Neural cell (in vitro differentiated cells): ENCODE measurements around the gene FYB1. TPM values are rescaled to one million over a fixed set of nuclear protein-coding genes. Genes with fewer than 3 reads are reported as not detected.

Experiments used
- H2AFZ ChIP-seq: fragments of 200-600, 300-800 bp; sonication (generic), shearing (Covaris generic); 2 replicates; pipeline ENCODE4 v1.6.0; 2014; ENCODE audit warnings: low read depth, mild to moderate bottlenecking, antibody characterized with exemption, low read length, moderate library complexity
- H3F3A ChIP-seq: fragments of 200-600 bp; shearing (Covaris generic); 2 replicates; pipeline ENCODE4 v1.6.1; 2016; ENCODE audit warnings: mild to moderate bottlenecking, moderate library complexity, mixed read lengths, antibody characterized with exemption, low read length; ENCODE audit not compliant: insufficient read depth, poor library complexity, severe bottlenecking
- H3K27ac ChIP-seq: fragments of 200-600, 300-800 bp; sonication (generic), shearing (Covaris generic); 2 replicates; pipeline ENCODE4 v1.5.1; 2014; ENCODE audit warnings: mild to moderate bottlenecking, low read length, moderate library complexity
- H3K27me3 ChIP-seq: fragments of 300-800, 200-600 bp; sonication (generic), shearing (Covaris generic); 2 replicates; pipeline ENCODE4 v1.6.0; 2014; ENCODE audit warnings: mild to moderate bottlenecking, low read depth, low read length, moderate library complexity; ENCODE audit not compliant: insufficient read depth
- H3K36me3 ChIP-seq: fragments of 300-800, 200-600 bp; sonication (generic), shearing (Covaris generic); 2 replicates; pipeline ENCODE4 v1.5.1; 2014; ENCODE audit warnings: mild to moderate bottlenecking, antibody characterized with exemption, low read length, moderate library complexity; ENCODE audit not compliant: insufficient read depth
- H3K4me2 ChIP-seq: fragments of 300-800, 200-600 bp; sonication (generic), shearing (Covaris generic); 2 replicates; pipeline ENCODE4 v1.6.0; 2014; ENCODE audit warnings: mild to moderate bottlenecking, low read length
- H3K4me3 ChIP-seq: fragments of 300-800, 200-600 bp; sonication (generic), shearing (Covaris generic); 2 replicates; pipeline ENCODE4 v1.5.1; 2014; ENCODE audit warnings: mild to moderate bottlenecking, low read length, moderate library complexity
- H3K79me2 ChIP-seq: fragments of 200-600 bp; shearing (Covaris generic); replicated peaks from 2 replicates; pipeline ENCODE4 v1.6.0; 2014; ENCODE audit warnings: mild to moderate bottlenecking, low read length, moderate library complexity; ENCODE audit not compliant: insufficient read depth
- H3K9ac ChIP-seq: fragments of 300-800, 200-600 bp; sonication (generic), shearing (Covaris generic); 2 replicates; pipeline ENCODE4 v1.6.1; 2016; ENCODE audit warnings: mild to moderate bottlenecking, low read length, mixed read lengths
- H3K9me2 ChIP-seq: fragments of 200-600 bp; shearing (Covaris generic); 2 replicates; pipeline ENCODE4 v1.6.1; 2016; ENCODE audit warnings: mild to moderate bottlenecking, low read length, mixed read lengths; ENCODE audit not compliant: insufficient read depth
- H3K9me3 ChIP-seq: fragments of 200-600, 300-800 bp; sonication (generic), shearing (Covaris generic); 2 replicates; pipeline ENCODE4 v1.6.1; 2016; ENCODE audit warnings: mild to moderate bottlenecking, mixed run types, low read length, moderate library complexity, mixed read lengths
- H4K20me1 ChIP-seq: fragments of 200-600 bp; shearing (Covaris generic); 2 replicates; pipeline ENCODE4 v1.6.1; 2016; ENCODE audit warnings: mild to moderate bottlenecking, mixed run types; ENCODE audit not compliant: insufficient read depth
- CTCF ChIP-seq: fragments of 450-650 bp; IDR thresholded peaks from 2 replicates; pipeline ENCODE4 v1.5.1; 2014; ENCODE audit warnings: antibody characterized with exemption, mild to moderate bottlenecking, moderate library complexity; ENCODE audit not compliant: poor library complexity, severe bottlenecking
- EP300 ChIP-seq: fragments of 450-650 bp; conservative IDR thresholded peaks from 2 replicates; pipeline ENCODE4 v1.6.1; 2014; ENCODE audit warnings: antibody characterized with exemption, mild to moderate bottlenecking, moderate library complexity; ENCODE audit not compliant: poor library complexity, severe bottlenecking
- EZH2 ChIP-seq: fragments of 200-600, 300-800 bp; shearing (Covaris generic), sonication (generic); IDR thresholded peaks from 2 replicates; pipeline ENCODE4 v1.6.1; 2014; ENCODE audit warnings: antibody characterized with exemption, low read length, borderline replicate concordance, mild to moderate bottlenecking; ENCODE audit not compliant: insufficient read depth, poor library complexity, severe bottlenecking
- MXI1 ChIP-seq: fragments of 450-650 bp; conservative IDR thresholded peaks from 2 replicates; pipeline ENCODE4 v1.6.1; 2014; ENCODE audit warnings: antibody characterized with exemption, mild to moderate bottlenecking; ENCODE audit not compliant: poor library complexity, severe bottlenecking
- POLR2AphosphoS5 ChIP-seq: IDR thresholded peaks from 2 replicates; pipeline ENCODE4 v1.6.1; 2012
- RAD21 ChIP-seq: fragments of 450-650 bp; conservative IDR thresholded peaks from 2 replicates; pipeline ENCODE4 v1.6.1; 2014; ENCODE audit warnings: antibody characterized with exemption, mild to moderate bottlenecking, moderate library complexity
- REST ChIP-seq: IDR thresholded peaks from 2 replicates; pipeline ENCODE4 v1.6.1; 2012; ENCODE audit warnings: borderline replicate concordance
- SMC3 ChIP-seq: fragments of 450-650 bp; conservative IDR thresholded peaks from 2 replicates; pipeline ENCODE4 v1.6.1; 2014; ENCODE audit warnings: antibody characterized with exemption, mild to moderate bottlenecking, moderate library complexity; ENCODE audit not compliant: poor library complexity
- TAF1 ChIP-seq: IDR thresholded peaks from 2 replicates; pipeline ENCODE4 v1.6.1; 2012; ENCODE audit warnings: low read depth
- polyA plus RNA-seq: library from polyadenylated mRNA; depleted of rRNA; stranded (reverse); fragments of >200 nt; gene quantifications from 2 replicates; pipeline ENCODE4 v1.2.3, GENCODE V29; 2014

The FYB1 gene
- polyA plus RNA-seq, 1 donor from 2014 or later: not detected

- Histone ChIP-seq H3K27ac (no peak overlapping the region), H3F3A (no peaks in the 10 kb centered on the region), H3K36me3 (no peaks in the 10 kb centered on the region), H3K79me2 (no peaks in the 10 kb centered on the region), H3K9me3 (no peaks in the 10 kb centered on the region), H3K4me2 (no peak overlapping the region), H3K27me3 (no peaks in the 10 kb centered on the region), H2AFZ (no peak overlapping the region), H3K4me3 (no peak overlapping the region), H3K9me2 (no peaks in the 10 kb centered on the region), H3K9ac (no peak overlapping the region), H4K20me1 (no peaks in the 10 kb centered on the region)
- TF ChIP-seq POLR2AphosphoS5 (no peak), REST (no peak), SMC3 (no peak), MXI1 (no peak), RAD21 (no peak), CTCF (no peak), EZH2 (no peak), EP300 (no peak), TAF1 (no peak)
These were observed 136.4 kb downstream of the FYB1 start for GRCh38 chr5:39082995-39083394.

DNA sequence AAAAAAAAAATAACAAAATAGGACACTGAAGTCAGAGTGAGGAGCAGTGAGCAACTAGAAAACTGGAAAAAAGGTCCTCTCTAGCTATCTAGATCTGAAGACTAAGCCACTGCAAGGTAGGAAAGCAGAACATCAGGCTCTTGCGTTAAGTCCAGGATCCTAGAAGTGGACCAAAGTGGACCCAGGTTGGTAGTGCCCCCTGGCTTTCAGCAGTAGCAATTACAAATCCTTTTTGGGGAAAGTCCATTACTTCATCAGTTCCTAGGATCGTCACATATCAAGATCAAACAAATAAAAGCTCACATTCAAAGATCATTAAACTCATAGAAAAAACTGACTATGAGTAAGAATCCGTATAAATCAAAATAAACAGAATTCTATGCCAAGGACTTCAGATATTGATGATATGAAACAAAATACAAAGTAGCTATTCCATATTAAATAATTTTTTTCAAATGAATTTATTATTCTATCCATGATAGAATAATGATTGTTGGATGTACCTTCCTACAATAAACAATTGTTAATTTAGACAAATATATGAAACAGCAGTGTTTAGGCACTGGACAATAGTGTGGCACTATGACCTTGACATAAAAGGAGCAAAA is 138.7 kb downstream of the FYB1 start:
- Histone ChIP-seq H3F3A (no peaks in the 10 kb centered on the region), H3K36me3 (no peaks in the 10 kb centered on the region), H3K79me2 (no peaks in the 10 kb centered on the region), H3K9me2 (no peaks in the 10 kb centered on the region), H3K9ac (no peak overlapping the region), H2AFZ (no peak overlapping the region), H3K4me3 (no peak overlapping the region), H4K20me1 (no peaks in the 10 kb centered on the region), H3K9me3 (no peaks in the 10 kb centered on the region), H3K27ac (no peak overlapping the region), H3K27me3 (no peaks in the 10 kb centered on the region), H3K4me2 (no peak overlapping the region)
- TF ChIP-seq RAD21 (no peak), CTCF (peak; percentile 37)
